Measurements from ENCODE around the gene DNM2.

DNA sequence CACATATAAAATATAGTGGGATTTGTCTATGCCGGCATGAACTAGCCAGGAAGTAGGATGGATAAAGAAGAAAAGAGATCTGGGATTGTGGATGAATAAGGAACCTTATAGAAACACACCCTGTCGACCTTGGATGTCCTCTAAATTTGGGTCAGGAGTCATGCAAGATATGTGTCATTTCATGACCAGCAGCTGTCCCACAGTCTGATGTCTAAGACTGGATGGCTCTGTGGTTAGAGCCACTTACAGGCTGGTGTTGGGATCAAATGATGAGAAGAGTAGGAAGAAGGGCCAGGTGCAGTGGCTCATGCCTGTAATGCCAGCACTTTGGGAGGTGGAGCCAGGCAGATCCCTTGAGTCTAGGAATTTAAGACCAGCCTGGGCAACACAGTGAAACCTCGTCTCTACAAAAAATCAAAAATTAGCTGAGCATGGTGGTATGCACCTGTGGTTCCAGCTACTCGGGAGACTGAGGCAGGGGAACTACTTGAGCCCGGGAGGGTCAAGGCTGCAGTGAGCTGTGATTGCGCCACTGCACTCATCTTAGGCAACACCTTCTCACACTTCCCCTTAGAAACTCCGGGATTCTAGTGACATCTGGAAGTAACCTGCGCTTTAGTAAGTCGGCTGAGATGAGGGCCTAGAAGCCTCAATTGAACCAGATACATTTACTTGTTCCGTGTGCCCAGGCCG lies 87.3 kb downstream of the DNM2 start:
- TF ChIP-seq NAIF1 (CRISPR knock-in tag; IDR thresholded peaks at IDR 0.05; ENCODE audit: borderline replicate concordance) = no peak
- TF ChIP-seq CHD2 (IDR thresholded peaks at IDR 0.05; ENCODE audit: low read depth, low read length) = no peak
- TF ChIP-seq FOXC1 (CRISPR knock-in tag; IDR thresholded peaks at IDR 0.05; ENCODE audit: borderline replicate concordance) = no peak
- TF ChIP-seq POLR2AphosphoS5 (IDR thresholded peaks at IDR 0.05; ENCODE audit: low read depth, low read length) = no peak
- no peak for TF ChIP-seq SALL2 (CRISPR knock-in tag; IDR thresholded peaks at IDR 0.05)

Data from HepG2 (cell line).